ENCODE measurements around the gene VWA3A. TPM values are rescaled to one million over a fixed set of nuclear protein-coding genes. Genes with fewer than 3 reads are reported as not detected.

Gene VWA3A
- total and polyA plus RNA-seq, 2 of the 8 experiments (the other 6 are each of a cell fraction or from before 2014, with no cell fraction given): 0.05 TPM; not detected in 1

- TF ChIP-seq TAF7 (optimal IDR thresholded peaks at IDR 0.05; ENCODE audit: borderline replicate concordance, low read depth, low read length) (no peak), CBX8 (IDR thresholded peaks at IDR 0.05; ENCODE audit: borderline replicate concordance, low read depth, low read length) (no peak), SIN3A (conservative IDR thresholded peaks at IDR 0.05 in 1 of 2, IDR thresholded peaks at IDR 0.05 in 1 of 2; ENCODE audit: low read depth in 1 of 2, low read length in 2 of 2) (no peak), PHF8 (conservative IDR thresholded peaks at IDR 0.05; ENCODE audit: low read depth, low read length) (no peak), ASH2L (IDR thresholded peaks at IDR 0.05; ENCODE audit: low read length) (no peak)
Measured at GRCh38 chr16:22063888-22064467, 28.4 kb upstream of the VWA3A start (continued).

Measured in H1 (cell line).